HCT116 (cell line): Measurements from ENCODE around the gene PPP2R3C. TPM values are rescaled to one million over a fixed set of nuclear protein-coding genes. Genes with fewer than 3 reads are reported as not detected.

Source experiments
- ATAC-seq: fragments of 200-7000 bp; cut with Tn5 transposase; 2 replicates; pipeline ENCODE4 v1.9.1; 2020; ENCODE audit warnings: mild to moderate bottlenecking, moderate library complexity
- BruUV-seq: library from RNA; stranded (reverse); fragments of 400-500 nt; replicated peaks from 2 replicates; lab custom pipeline; 2021; lab: Mats Ljungman, UMichigan
- CTCF ChIA-PET: fragments of 300-600 bp; sonication (Branson Sonifier 250); formaldehyde crosslinking; loops from one replicate; lab custom pipeline; 2021; ENCODE audit warnings: antibody characterized with exemption; lab: Charles Lee
- POLR2A ChIA-PET: fragments of 300-600, 350-600 bp; sonication (Branson Sonifier 250); formaldehyde crosslinking; loops from one replicate; lab custom pipeline; 2021; ENCODE audit warnings: antibody characterized with exemption; lab: Charles Lee
- RAD21 ChIA-PET, 2 experiments: fragments of 300-600 bp; sonication (Branson Sonifier 250); formaldehyde crosslinking; loops; one replicate each; lab custom pipeline; 2023; ENCODE audit warnings: low total read pairs in 2 of 2; ENCODE audit not compliant: uncharacterized antibody in 2 of 2, unreplicated experiment in 2 of 2, low non-redundant PET in 1 of 2; lab: Charles Lee
- DNase-seq: peaks from one replicate; pipeline ENCODE4 v3.0.0-alpha.2; 2010; ENCODE audit warnings: low read depth, low spot score
- H2AFZ ChIP-seq: fragments of 200-600 bp; shearing (Covaris generic), sonication (generic); 2 replicates; pipeline ENCODE4 v1.6.1; 2017; ENCODE audit warnings: low read depth, mixed run types, mixed read lengths, antibody characterized with exemption, low read length; ENCODE audit not compliant: poor library complexity, severe bottlenecking
- H3K27ac ChIP-seq: 2 replicates; pipeline ENCODE4 v1.5.1; 2012; ENCODE audit warnings: low read depth, low read length
- H3K27me3 ChIP-seq: fragments of 200-600 bp; sonication (generic); 2 replicates; pipeline ENCODE4 v1.6.1; 2016; ENCODE audit warnings: mixed run types, low read length, mixed read lengths; ENCODE audit not compliant: insufficient read depth
- H3K36me3 ChIP-seq, 2 experiments: fragments of 200-500 bp in 1 of 2; fragments of 200-600 bp in 1 of 2; sonication (Bioruptor generic) in 1 of 2; sonication (generic) in 1 of 2; 2 replicates each; pipeline versions ENCODE4 v1.5.1 to v1.6.1; 2014 to 2016; ENCODE audit warnings: low read length in 2 of 2, inconsistent platforms in 1 of 2, mixed read lengths in 1 of 2, mixed run types in 1 of 2; ENCODE audit not compliant: insufficient read depth in 2 of 2, control insufficient read depth in 1 of 2
- H3K4me1 ChIP-seq, 2 experiments: fragments of 200-600 bp in 1 of 2; sonication (generic) in 1 of 2; 2 replicates each; pipeline versions ENCODE4 v1.5.1 to v1.6.1; 2012 to 2017; ENCODE audit warnings: low read length in 2 of 2, inconsistent platforms in 1 of 2, mild to moderate bottlenecking in 1 of 2, mixed read lengths in 1 of 2, mixed run types in 1 of 2, moderate library complexity in 1 of 2; ENCODE audit not compliant: insufficient read depth in 2 of 2, control insufficient read depth in 1 of 2
- H3K4me2 ChIP-seq: fragments of 200-600 bp; sonication (generic); 2 replicates; pipeline ENCODE4 v1.6.1; 2017; ENCODE audit warnings: mixed run types, low read length, mixed read lengths
- H3K4me3 ChIP-seq, 2 experiments: fragments of 200-600 bp in 1 of 2; sonication (generic) in 1 of 2; replicated peaks in 1 of 2; 2 replicates each; pipeline ENCODE4 v1.5.1; 2011 to 2016; ENCODE audit warnings: low read length in 2 of 2, control low read depth in 1 of 2, low read depth in 1 of 2, mild to moderate bottlenecking in 1 of 2, mixed read lengths in 1 of 2, mixed run types in 1 of 2
- H3K79me2 ChIP-seq: fragments of 200-600 bp; sonication (generic); 2 replicates; pipeline ENCODE4 v1.6.1; 2017; ENCODE audit warnings: mild to moderate bottlenecking, mixed run types, low read length, moderate library complexity, mixed read lengths; ENCODE audit not compliant: insufficient read depth
- H3K9ac ChIP-seq: fragments of 200-600 bp; sonication (generic); 2 replicates; pipeline ENCODE4 v1.6.1; 2016; ENCODE audit warnings: low read length, mixed read lengths
- H3K9me2 ChIP-seq: fragments of 200-600 bp; sonication (generic), shearing (Covaris generic); 2 replicates; pipeline ENCODE4 v1.6.1; 2017; ENCODE audit warnings: mixed run types, mild to moderate bottlenecking, moderate library complexity; ENCODE audit not compliant: insufficient read depth
- H3K9me3 ChIP-seq, 2 experiments: fragments of 200-500 bp in 1 of 2; fragments of 200-600 bp in 1 of 2; sonication (Bioruptor generic) in 1 of 2; sonication (generic) in 1 of 2; 2 replicates each; pipeline ENCODE4 v1.6.1; 2014 to 2017; ENCODE audit warnings: low read length in 2 of 2, mixed read lengths in 2 of 2, inconsistent platforms in 1 of 2, low read depth in 1 of 2, mild to moderate bottlenecking in 1 of 2, mixed run types in 1 of 2, moderate library complexity in 1 of 2; ENCODE audit not compliant: control insufficient read depth in 1 of 2, insufficient read depth in 1 of 2
- H4K20me1 ChIP-seq: fragments of 200-600 bp; sonication (generic), shearing (Covaris generic); 2 replicates; pipeline ENCODE4 v1.6.1; 2017; ENCODE audit warnings: mixed run types, mild to moderate bottlenecking, moderate library complexity; ENCODE audit not compliant: insufficient read depth
- ATF3 ChIP-seq: IDR thresholded peaks from 2 replicates; pipeline ENCODE4 v1.6.1; 2012
- CBX3 ChIP-seq: IDR thresholded peaks from 2 replicates; pipeline ENCODE4 v1.6.1; 2012; ENCODE audit warnings: low read depth
- CEBPB ChIP-seq: IDR thresholded peaks from 2 replicates; pipeline ENCODE4 v1.6.1; 2012; ENCODE audit warnings: low read depth
- EGR1 ChIP-seq: IDR thresholded peaks from 2 replicates; pipeline ENCODE4 v1.6.1; 2012; ENCODE audit warnings: low read depth
- ELF1 ChIP-seq: IDR thresholded peaks from 2 replicates; pipeline ENCODE4 v1.6.1; 2012; ENCODE audit warnings: low read depth, borderline replicate concordance
- EZH2 ChIP-seq: fragments of 200-600 bp; sonication (generic); IDR thresholded peaks from 2 replicates; pipeline ENCODE4 v1.6.1; 2017; ENCODE audit warnings: antibody characterized with exemption, mixed run types
- EZH2phosphoT487 ChIP-seq: fragments of 200-600 bp; IDR thresholded peaks from 2 replicates; pipeline ENCODE4 v1.6.1; 2018; ENCODE audit warnings: antibody characterized with exemption, borderline replicate concordance
- FOSL1 ChIP-seq: IDR thresholded peaks from 2 replicates; pipeline ENCODE4 v1.6.1; 2012; ENCODE audit warnings: low read depth
- JUND ChIP-seq: IDR thresholded peaks from 2 replicates; pipeline ENCODE4 v1.6.1; 2012
- MAX ChIP-seq: IDR thresholded peaks from 2 replicates; pipeline ENCODE4 v1.6.1; 2012
- RAD21 ChIP-seq: IDR thresholded peaks from 2 replicates; pipeline ENCODE4 v1.6.1; 2012; ENCODE audit warnings: low read depth, mild to moderate bottlenecking
- SIN3A ChIP-seq: IDR thresholded peaks from 2 replicates; pipeline ENCODE4 v1.6.1; 2012; ENCODE audit warnings: low read depth
- SP1 ChIP-seq: IDR thresholded peaks from 2 replicates; pipeline ENCODE4 v1.6.1; 2012; ENCODE audit warnings: low read depth
- SRF ChIP-seq: IDR thresholded peaks from 2 replicates; pipeline ENCODE4 v1.6.1; 2012; ENCODE audit warnings: low read depth
- TCF7L2 ChIP-seq: IDR thresholded peaks from 2 replicates; pipeline ENCODE4 v1.7.0; 2011; ENCODE audit warnings: borderline replicate concordance, inconsistent platforms; ENCODE audit not compliant: insufficient read depth, insufficient read length; ENCODE audit errors: extremely low read depth
- YY1 ChIP-seq: IDR thresholded peaks from 2 replicates; pipeline ENCODE4 v1.6.1; 2011; ENCODE audit warnings: low read length, low read depth, moderate library complexity, mild to moderate bottlenecking; ENCODE audit not compliant: insufficient replicate concordance; ENCODE audit errors: extremely low read depth
- ZBTB33 ChIP-seq: IDR thresholded peaks from 2 replicates; pipeline ENCODE4 v1.6.1; 2011; ENCODE audit warnings: mild to moderate bottlenecking, low read length, moderate library complexity; ENCODE audit not compliant: insufficient replicate concordance; ENCODE audit errors: extremely low read depth
- ZFX ChIP-seq: fragments of 450-650 bp; IDR thresholded peaks from 2 replicates; pipeline ENCODE4 v1.6.1; 2017
- ZNF274 ChIP-seq: fragments of 200-500 bp; sonication (Bioruptor generic); IDR thresholded peaks from 2 replicates; pipeline ENCODE4 v1.6.1; 2014; ENCODE audit warnings: mild to moderate bottlenecking, low read depth, low read length, inconsistent platforms
- intact Hi-C: fragments of 100-400 bp; cut with micrococcal nuclease; formaldehyde crosslinking; loops from 2 replicates; pipeline ENCODE4 v1.10.0; 2022
- total RNA-seq: library from RNA; stranded (reverse); gene quantifications from one replicate; pipeline ENCODE4 v1.2.1, GENCODE V29; 2021; ENCODE audit not compliant: unreplicated experiment
- TF ChIP-seq, protein P1 (sequence below): IDR thresholded peaks from 2 replicates; pipeline ENCODE4 v1.6.1; 2012; ENCODE audit warnings: low read depth

The PPP2R3C gene
- total RNA-seq, 1 experiment from 2014 or later = 14.1 TPM

- intact Hi-C loops = loop anchor here (5.0 kb wide), 1 partner anchor 365 kb away; no protein-coding TSS in a partner anchor
- H3K4me3 ChIP-seq = no peak overlapping the region
- no peaks in the 10 kb centered on the region for H3K9me2 ChIP-seq
- no peak for TF ChIP-seq RAD21
- no peak for TF ChIP-seq YY1
- no peak for TF ChIP-seq MAX
- TF ChIP-seq SRF = no peak
- no peak for TF ChIP-seq EGR1
- TF ChIP-seq ZFX = no peak
- TF ChIP-seq ATF3 = no peak
- no peak for TF ChIP-seq EZH2
- no peak for TF ChIP-seq SP1
- no peak for TF ChIP-seq ELF1
- TF ChIP-seq CBX3 = no peak
- no peak for TF ChIP-seq ZBTB33
- TF ChIP-seq JUND = no peak
- TF ChIP-seq, protein P1, sequence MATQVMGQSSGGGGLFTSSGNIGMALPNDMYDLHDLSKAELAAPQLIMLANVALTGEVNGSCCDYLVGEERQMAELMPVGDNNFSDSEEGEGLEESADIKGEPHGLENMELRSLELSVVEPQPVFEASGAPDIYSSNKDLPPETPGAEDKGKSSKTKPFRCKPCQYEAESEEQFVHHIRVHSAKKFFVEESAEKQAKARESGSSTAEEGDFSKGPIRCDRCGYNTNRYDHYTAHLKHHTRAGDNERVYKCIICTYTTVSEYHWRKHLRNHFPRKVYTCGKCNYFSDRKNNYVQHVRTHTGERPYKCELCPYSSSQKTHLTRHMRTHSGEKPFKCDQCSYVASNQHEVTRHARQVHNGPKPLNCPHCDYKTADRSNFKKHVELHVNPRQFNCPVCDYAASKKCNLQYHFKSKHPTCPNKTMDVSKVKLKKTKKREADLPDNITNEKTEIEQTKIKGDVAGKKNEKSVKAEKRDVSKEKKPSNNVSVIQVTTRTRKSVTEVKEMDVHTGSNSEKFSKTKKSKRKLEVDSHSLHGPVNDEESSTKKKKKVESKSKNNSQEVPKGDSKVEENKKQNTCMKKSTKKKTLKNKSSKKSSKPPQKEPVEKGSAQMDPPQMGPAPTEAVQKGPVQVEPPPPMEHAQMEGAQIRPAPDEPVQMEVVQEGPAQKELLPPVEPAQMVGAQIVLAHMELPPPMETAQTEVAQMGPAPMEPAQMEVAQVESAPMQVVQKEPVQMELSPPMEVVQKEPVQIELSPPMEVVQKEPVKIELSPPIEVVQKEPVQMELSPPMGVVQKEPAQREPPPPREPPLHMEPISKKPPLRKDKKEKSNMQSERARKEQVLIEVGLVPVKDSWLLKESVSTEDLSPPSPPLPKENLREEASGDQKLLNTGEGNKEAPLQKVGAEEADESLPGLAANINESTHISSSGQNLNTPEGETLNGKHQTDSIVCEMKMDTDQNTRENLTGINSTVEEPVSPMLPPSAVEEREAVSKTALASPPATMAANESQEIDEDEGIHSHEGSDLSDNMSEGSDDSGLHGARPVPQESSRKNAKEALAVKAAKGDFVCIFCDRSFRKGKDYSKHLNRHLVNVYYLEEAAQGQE = no peak
- TF ChIP-seq SIN3A = no peak
- no peak for TF ChIP-seq CEBPB
- TF ChIP-seq ZNF274 = no peak
- no peak for TF ChIP-seq EZH2phosphoT487
- TF ChIP-seq FOSL1 = no peak
- TF ChIP-seq TCF7L2 = no peak
- no peaks in the 10 kb centered on the region for H3K27me3 ChIP-seq
- H3K4me2 ChIP-seq = no peak overlapping the region
- no peaks in the 10 kb centered on the region for H3K9me3 ChIP-seq
- no TSS peak for BruUV-seq
- ATAC-seq (no peak), DNase-seq (no peak)
- ChIA-PET CTCF (no interaction called here), POLR2A (no interaction called here), RAD21 (no interaction called here)
- no peak overlapping the region for H3K27ac ChIP-seq
- H3K79me2 ChIP-seq = peaks cover 9% of the 10 kb centered on the region
- no peaks in the 10 kb centered on the region for H4K20me1 ChIP-seq
- no peak overlapping the region for H2AFZ ChIP-seq
- H3K36me3 ChIP-seq = no peaks in the 10 kb centered on the region
- no peak overlapping the region for H3K9ac ChIP-seq
- peaks cover 9 to 13% of the 10 kb centered on the region in 2 experiments; a peak in 3 of 4 replicates for H3K4me1 ChIP-seq
These were observed 79.2 kb downstream of the PPP2R3C start for GRCh38 chr14:35042632-35043031.
